SK-N-SH treated with all-trans-retinoic acid at 6 μM for 48 hours (cell line): ENCODE measurements around the gene BCAS4.
A peak's percentile ranks its signal among the peaks of the same experiment; 100 is the strongest.

Experiments
- ATAC-seq: fragments of 200-7000 bp; cut with Tn5 transposase; 3 replicates; pipeline ENCODE4 v1.9.1; 2020; ENCODE audit warnings: mild to moderate bottlenecking, moderate library complexity
- ARNTL ChIP-seq: fragments of 450-650 bp; formaldehyde crosslinking; IDR thresholded peaks from 2 replicates; pipeline ENCODE4 v1.5.0; 2020; ENCODE audit warnings: low read depth, mild to moderate bottlenecking, moderate library complexity, borderline replicate concordance
- BACH2 ChIP-seq: fragments of 250-450 bp; sonication (Bioruptor Pico); IDR thresholded peaks from 2 replicates; pipeline ENCODE4 v1.9.0; 2021; ENCODE audit warnings: mild to moderate bottlenecking, borderline replicate concordance
- CSDC2 ChIP-seq: fragments of 250-450 bp; sonication (Bioruptor Pico); IDR thresholded peaks from 2 replicates; pipeline ENCODE4 v1.5.0; 2020; ENCODE audit warnings: mild to moderate bottlenecking, moderate library complexity
- CSRNP3 ChIP-seq: fragments of 250-450 bp; sonication (Bioruptor Pico); IDR thresholded peaks from 2 replicates; pipeline ENCODE4 v1.5.1; 2021; ENCODE audit warnings: mild to moderate bottlenecking, moderate library complexity
- ESRRG ChIP-seq: fragments of 250-450 bp; sonication (Bioruptor Pico); IDR thresholded peaks from 2 replicates; pipeline ENCODE4 v1.6.1; 2021; ENCODE audit warnings: mild to moderate bottlenecking
- GLIS3 ChIP-seq: fragments of 250-450 bp; sonication (Bioruptor Pico); IDR thresholded peaks from 2 replicates; pipeline ENCODE4 v1.5.0; 2020; ENCODE audit warnings: mild to moderate bottlenecking, moderate library complexity
- ISL1 ChIP-seq: fragments of 250-450 bp; sonication (Bioruptor Pico); IDR thresholded peaks from 2 replicates; pipeline ENCODE4 v2.1.2; 2022; ENCODE audit warnings: mild to moderate bottlenecking, moderate library complexity
- POU6F1 ChIP-seq: fragments of 250-450 bp; sonication (Bioruptor Pico); IDR thresholded peaks from 2 replicates; pipeline ENCODE4 v1.8.0; 2021; ENCODE audit warnings: low read depth, mild to moderate bottlenecking, moderate library complexity, borderline replicate concordance
- PPARA ChIP-seq: fragments of 250-450 bp; sonication (Bioruptor Pico); IDR thresholded peaks from 2 replicates; pipeline ENCODE4 v1.5.0; 2020; ENCODE audit warnings: mild to moderate bottlenecking, borderline replicate concordance
- RARB ChIP-seq: fragments of 250-450 bp; sonication (Bioruptor Pico); IDR thresholded peaks from 2 replicates; pipeline ENCODE4 v1.8.0; 2021; ENCODE audit warnings: mild to moderate bottlenecking, moderate library complexity
- SNAI2 ChIP-seq: fragments of 250-450 bp; sonication (Bioruptor Pico); IDR thresholded peaks from 2 replicates; pipeline ENCODE4 v1.5.0; 2020; ENCODE audit warnings: mild to moderate bottlenecking, moderate library complexity
- TCF4 ChIP-seq: fragments of 250-450 bp; sonication (Bioruptor Pico); IDR thresholded peaks from 2 replicates; pipeline ENCODE4 v1.8.0; 2021; ENCODE audit warnings: mild to moderate bottlenecking, moderate library complexity, borderline replicate concordance
- TOX ChIP-seq: fragments of 250-450 bp; sonication (Bioruptor Pico); IDR thresholded peaks from 2 replicates; pipeline ENCODE4 v1.8.0; 2021; ENCODE audit warnings: mild to moderate bottlenecking, moderate library complexity, borderline replicate concordance
- ZC3H10 ChIP-seq: fragments of 250-450 bp; sonication (Bioruptor Pico); IDR thresholded peaks from 2 replicates; pipeline ENCODE4 v1.5.1; 2021; ENCODE audit warnings: mild to moderate bottlenecking, moderate library complexity
- ZFP3 ChIP-seq: fragments of 250-450 bp; sonication (Bioruptor Pico); IDR thresholded peaks from 2 replicates; pipeline ENCODE4 v1.5.0; 2020; ENCODE audit warnings: mild to moderate bottlenecking, moderate library complexity
- ZFP30 ChIP-seq: fragments of 450-650 bp; formaldehyde crosslinking; IDR thresholded peaks from 2 replicates; pipeline ENCODE4 v1.5.0; 2022; ENCODE audit warnings: mild to moderate bottlenecking, moderate library complexity
- ZNF565 ChIP-seq: fragments of 450-650 bp; formaldehyde crosslinking; conservative IDR thresholded peaks from 2 replicates; pipeline ENCODE4 v1.5.0; 2020; ENCODE audit warnings: low read depth, mild to moderate bottlenecking, moderate library complexity
- ZNF8 ChIP-seq: fragments of 450-650 bp; formaldehyde crosslinking; IDR thresholded peaks from 2 replicates; pipeline ENCODE4 v1.5.0; 2020; ENCODE audit warnings: mild to moderate bottlenecking, moderate library complexity
- TF ChIP-seq, protein P1 (sequence below): fragments of 250-450 bp; sonication (Bioruptor Pico); IDR thresholded peaks from 2 replicates; pipeline ENCODE4 v1.5.1; 2020; ENCODE audit warnings: low read depth, mild to moderate bottlenecking, moderate library complexity
- TF ChIP-seq, protein P2 (sequence below): fragments of 250-450 bp; sonication (Bioruptor Pico); IDR thresholded peaks from 2 replicates; pipeline ENCODE4 v1.8.0; 2020; ENCODE audit warnings: mild to moderate bottlenecking, moderate library complexity, borderline replicate concordance

Gene BCAS4

GRCh38 chr20:50843331-50844276 is 48.7 kb downstream of the BCAS4 start:
- no peak for ATAC-seq
- no peak for TF ChIP-seq GLIS3
- TF ChIP-seq CSDC2 (CRISPR knock-in tag), result no peak
- TF ChIP-seq, protein P1, sequence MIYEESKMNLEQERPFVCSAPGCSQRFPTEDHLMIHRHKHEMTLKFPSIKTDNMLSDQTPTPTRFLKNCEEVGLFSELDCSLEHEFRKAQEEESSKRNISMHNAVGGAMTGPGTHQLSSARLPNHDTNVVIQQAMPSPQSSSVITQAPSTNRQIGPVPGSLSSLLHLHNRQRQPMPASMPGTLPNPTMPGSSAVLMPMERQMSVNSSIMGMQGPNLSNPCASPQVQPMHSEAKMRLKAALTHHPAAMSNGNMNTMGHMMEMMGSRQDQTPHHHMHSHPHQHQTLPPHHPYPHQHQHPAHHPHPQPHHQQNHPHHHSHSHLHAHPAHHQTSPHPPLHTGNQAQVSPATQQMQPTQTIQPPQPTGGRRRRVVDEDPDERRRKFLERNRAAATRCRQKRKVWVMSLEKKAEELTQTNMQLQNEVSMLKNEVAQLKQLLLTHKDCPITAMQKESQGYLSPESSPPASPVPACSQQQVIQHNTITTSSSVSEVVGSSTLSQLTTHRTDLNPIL (CRISPR knock-in tag), result no peak
- TF ChIP-seq RARB (CRISPR knock-in tag), result no peak
- no peak for TF ChIP-seq PPARA
- no peak for TF ChIP-seq TOX (CRISPR knock-in tag)
- no peak for TF ChIP-seq TCF4
- no peak for TF ChIP-seq ESRRG (CRISPR knock-in tag)
- no peak for TF ChIP-seq POU6F1 (CRISPR knock-in tag)
- no peak for TF ChIP-seq ARNTL (CRISPR knock-in tag)
- TF ChIP-seq SNAI2 (CRISPR knock-in tag), result no peak
- TF ChIP-seq BACH2 (CRISPR knock-in tag), result no peak
- TF ChIP-seq ZFP3 (CRISPR knock-in tag), result no peak
- TF ChIP-seq ISL1 (CRISPR knock-in tag), result no peak
- TF ChIP-seq CSRNP3 (CRISPR knock-in tag), result no peak
- TF ChIP-seq ZC3H10, result no peak
- TF ChIP-seq ZNF8, result no peak
- TF ChIP-seq ZNF565 (CRISPR knock-in tag), result no peak

GRCh38 chr20:50844430-50845100 is 49.7 kb downstream of the BCAS4 start:
- peak; percentile 81 for ATAC-seq
- TF ChIP-seq ZFP3 (CRISPR knock-in tag) (no peak), ISL1 (CRISPR knock-in tag) (no peak), ZFP30 (no peak), ARNTL (CRISPR knock-in tag) (no peak), PPARA (no peak), GLIS3 (no peak), SNAI2 (CRISPR knock-in tag) (no peak), TCF4 (no peak), ZNF565 (CRISPR knock-in tag) (no peak), BACH2 (CRISPR knock-in tag) (no peak), ESRRG (CRISPR knock-in tag) (no peak), CSRNP3 (CRISPR knock-in tag) (no peak)
- TF ChIP-seq, protein P1 (CRISPR knock-in tag), result no peak
- TF ChIP-seq, protein P2, sequence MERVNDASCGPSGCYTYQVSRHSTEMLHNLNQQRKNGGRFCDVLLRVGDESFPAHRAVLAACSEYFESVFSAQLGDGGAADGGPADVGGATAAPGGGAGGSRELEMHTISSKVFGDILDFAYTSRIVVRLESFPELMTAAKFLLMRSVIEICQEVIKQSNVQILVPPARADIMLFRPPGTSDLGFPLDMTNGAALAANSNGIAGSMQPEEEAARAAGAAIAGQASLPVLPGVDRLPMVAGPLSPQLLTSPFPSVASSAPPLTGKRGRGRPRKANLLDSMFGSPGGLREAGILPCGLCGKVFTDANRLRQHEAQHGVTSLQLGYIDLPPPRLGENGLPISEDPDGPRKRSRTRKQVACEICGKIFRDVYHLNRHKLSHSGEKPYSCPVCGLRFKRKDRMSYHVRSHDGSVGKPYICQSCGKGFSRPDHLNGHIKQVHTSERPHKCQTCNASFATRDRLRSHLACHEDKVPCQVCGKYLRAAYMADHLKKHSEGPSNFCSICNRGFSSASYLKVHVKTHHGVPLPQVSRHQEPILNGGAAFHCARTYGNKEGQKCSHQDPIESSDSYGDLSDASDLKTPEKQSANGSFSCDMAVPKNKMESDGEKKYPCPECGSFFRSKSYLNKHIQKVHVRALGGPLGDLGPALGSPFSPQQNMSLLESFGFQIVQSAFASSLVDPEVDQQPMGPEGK (CRISPR knock-in tag), result no peak
